ENCODE measurements around the gene CASK. TPM values are rescaled to one million over a fixed set of nuclear protein-coding genes. Genes with fewer than 3 reads are reported as not detected.

Gene CASK
- total and polyA plus RNA-seq, 2 donors (not counting 1 experiment from before 2014, with no cell fraction given) = 27.4 to 78.3 TPM

GRCh38 chrX:41519468-41519867 is 403.9 kb downstream of the CASK start:
- no peak overlapping the region for H2AFZ ChIP-seq (ENCODE audit: low read length)
- H3K79me2 ChIP-seq (ENCODE audit: control insufficient read depth, insufficient read depth, low read length) = no peaks in the 10 kb centered on the region
- DNase-seq (ENCODE audit: low read depth in 2 of 2) = no peak
- H3K27ac ChIP-seq (ENCODE audit: insufficient read depth, low read length) = no peak overlapping the region
- no peaks in the 10 kb centered on the region for H3K27me3 ChIP-seq (ENCODE audit: control insufficient read depth, insufficient read depth, low read length)
- H3K4me2 ChIP-seq (ENCODE audit: extremely low read depth, insufficient read depth, low read length) = no peak overlapping the region
- H3K9ac ChIP-seq (ENCODE audit: insufficient read depth, low read length) = no peak overlapping the region
- no peak overlapping the region for H3K4me3 ChIP-seq (replicated peaks in 1 of 4; ENCODE audit: control extremely low read depth in 1 of 4, insufficient read depth in 1 of 4, low read depth in 3 of 4, low read length in 4 of 4)
- H4K20me1 ChIP-seq (ENCODE audit: control insufficient read depth, extremely low read depth, insufficient read depth, low read length) = no peaks in the 10 kb centered on the region
- no peaks in the 10 kb centered on the region for H3K4me1 ChIP-seq (ENCODE audit: control insufficient read depth, extremely low read depth, insufficient read depth, low read length)
- TF ChIP-seq CTCF (conservative IDR thresholded peaks at IDR 0.05 in 1 of 2, IDR thresholded peaks at IDR 0.05 in 1 of 2; ENCODE audit: low read depth in 1 of 2, low read length in 2 of 2) (no peak), EZH2 (IDR thresholded peaks at IDR 0.05; ENCODE audit: low read length, missing control alignments) (no peak)
- no peaks in the 10 kb centered on the region for H3K9me3 ChIP-seq (ENCODE audit: control insufficient read depth, insufficient read depth, low read depth, low read length)
- no peaks in the 10 kb centered on the region for H3K36me3 ChIP-seq (ENCODE audit: control insufficient read depth, insufficient read depth, low read length)

DNA sequence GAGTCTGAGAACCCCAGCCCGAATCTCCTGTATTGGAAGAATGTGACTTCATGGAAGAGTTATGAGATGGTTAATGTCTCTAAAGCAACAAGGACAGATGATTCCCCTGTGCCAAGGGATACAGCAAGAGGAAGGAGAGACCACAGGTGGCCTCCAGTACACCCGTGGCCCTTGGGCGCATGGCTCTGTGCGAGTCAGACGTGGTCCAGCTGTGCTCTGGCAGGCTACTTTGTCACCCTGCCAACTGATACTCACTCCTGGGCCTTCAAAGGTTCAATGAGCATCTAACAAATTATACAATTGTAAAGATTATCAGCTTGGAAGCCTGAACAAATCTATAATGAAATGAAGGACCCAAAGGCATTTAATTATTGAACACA is 404.5 kb downstream of the CASK start:
- H3K27ac ChIP-seq (ENCODE audit: insufficient read depth, low read length) = no peak overlapping the region
- H3K9ac ChIP-seq (ENCODE audit: insufficient read depth, low read length) = no peak overlapping the region
- H3K9me3 ChIP-seq (ENCODE audit: control insufficient read depth, insufficient read depth, low read depth, low read length) = no peaks in the 10 kb centered on the region
- H3K4me1 ChIP-seq (ENCODE audit: control insufficient read depth, extremely low read depth, insufficient read depth, low read length) = no peaks in the 10 kb centered on the region
- no peak for TF ChIP-seq EZH2 (IDR thresholded peaks at IDR 0.05; ENCODE audit: low read length, missing control alignments)
- TF ChIP-seq CTCF (conservative IDR thresholded peaks at IDR 0.05 in 1 of 2, IDR thresholded peaks at IDR 0.05 in 1 of 2; ENCODE audit: low read depth in 1 of 2, low read length in 2 of 2) = no peak
- H3K79me2 ChIP-seq (ENCODE audit: control insufficient read depth, insufficient read depth, low read length) = no peaks in the 10 kb centered on the region
- H2AFZ ChIP-seq (ENCODE audit: low read length) = no peak overlapping the region
- H3K4me2 ChIP-seq (ENCODE audit: extremely low read depth, insufficient read depth, low read length) = no peak overlapping the region
- H4K20me1 ChIP-seq (ENCODE audit: control insufficient read depth, extremely low read depth, insufficient read depth, low read length) = no peaks in the 10 kb centered on the region
- H3K36me3 ChIP-seq (ENCODE audit: control insufficient read depth, insufficient read depth, low read length) = no peaks in the 10 kb centered on the region
- no peak overlapping the region for H3K4me3 ChIP-seq (replicated peaks in 1 of 4; ENCODE audit: control extremely low read depth in 1 of 4, insufficient read depth in 1 of 4, low read depth in 3 of 4, low read length in 4 of 4)
- H3K27me3 ChIP-seq (ENCODE audit: control insufficient read depth, insufficient read depth, low read length) = no peaks in the 10 kb centered on the region
- peak; percentile 14 to 40 for DNase-seq (ENCODE audit: low read depth in 2 of 2)

GRCh38 chrX:41518127-41518840 is 405.1 kb downstream of the CASK start:
- Histone ChIP-seq H4K20me1 (ENCODE audit: control insufficient read depth, extremely low read depth, insufficient read depth, low read length) (no peaks in the 10 kb centered on the region), H3K9me3 (ENCODE audit: control insufficient read depth, insufficient read depth, low read depth, low read length) (no peaks in the 10 kb centered on the region), H3K4me2 (ENCODE audit: extremely low read depth, insufficient read depth, low read length) (no peak overlapping the region), H3K27ac (ENCODE audit: insufficient read depth, low read length) (no peak overlapping the region), H3K36me3 (ENCODE audit: control insufficient read depth, insufficient read depth, low read length) (no peaks in the 10 kb centered on the region), H3K4me3 (replicated peaks in 1 of 4; ENCODE audit: control extremely low read depth in 1 of 4, insufficient read depth in 1 of 4, low read depth in 3 of 4, low read length in 4 of 4) (no peak overlapping the region), H2AFZ (ENCODE audit: low read length) (no peak overlapping the region), H3K79me2 (ENCODE audit: control insufficient read depth, insufficient read depth, low read length) (no peaks in the 10 kb centered on the region), H3K4me1 (ENCODE audit: control insufficient read depth, extremely low read depth, insufficient read depth, low read length) (no peaks in the 10 kb centered on the region), H3K9ac (ENCODE audit: insufficient read depth, low read length) (no peak overlapping the region), H3K27me3 (ENCODE audit: control insufficient read depth, insufficient read depth, low read length) (no peaks in the 10 kb centered on the region)
- DNase-seq (ENCODE audit: low read depth in 2 of 2) = no peak
- no peak for TF ChIP-seq EZH2 (IDR thresholded peaks at IDR 0.05; ENCODE audit: low read length, missing control alignments)
- no peak for TF ChIP-seq CTCF (conservative IDR thresholded peaks at IDR 0.05 in 1 of 2, IDR thresholded peaks at IDR 0.05 in 1 of 2; ENCODE audit: low read depth in 1 of 2, low read length in 2 of 2)

All from fibroblast of lung (primary cell).